Measurements from ENCODE around the gene SPIRE1.

- TF ChIP-seq POLR2A (IDR thresholded peaks at IDR 0.05) (no peak), CTCF (IDR thresholded peaks at IDR 0.05) (no peak)
Measured at GRCh38 chr18:12703664-12704063, 45.8 kb upstream of the SPIRE1 start.

Data from prostate gland (tissue), 2 donors.